HepG2 (cell line): ENCODE results near the gene SERINC2. TPM values are rescaled to one million over a fixed set of nuclear protein-coding genes. Genes with fewer than 3 reads are reported as not detected.

Experiments
- CENPT ChIP-seq: sonication (generic); formaldehyde crosslinking; IDR thresholded peaks from 2 replicates; pipeline ENCODE4 v1.8.0; 2022; ENCODE audit warnings: low read depth, mild to moderate bottlenecking, moderate library complexity, missing genetic modification reagents
- DBP ChIP-seq: sonication (generic); formaldehyde crosslinking; IDR thresholded peaks from 2 replicates; pipeline ENCODE4 v1.4.0; 2020; ENCODE audit warnings: missing genetic modification reagents; ENCODE audit errors: not compliant biosample characterization
- FOXM1 ChIP-seq: sonication (generic); formaldehyde crosslinking; IDR thresholded peaks from 2 replicates; pipeline ENCODE4 v1.5.0; 2020; ENCODE audit warnings: missing genetic modification reagents
- GMEB2 ChIP-seq: IDR thresholded peaks from 2 replicates; pipeline ENCODE4 v1.6.1; 2016; ENCODE audit warnings: missing biosample characterization, missing genetic modification reagents, low read depth
- HNRNPK ChIP-seq: fragments of 200-400 bp; formaldehyde crosslinking; IDR thresholded peaks from 2 replicates; pipeline ENCODE4 v1.6.1; 2018; ENCODE audit warnings: low read length, low read depth, moderate library complexity, mild to moderate bottlenecking; ENCODE audit not compliant: poor library complexity, severe bottlenecking
- HOXD1 ChIP-seq: sonication (generic); formaldehyde crosslinking; IDR thresholded peaks from 2 replicates; pipeline ENCODE4 v1.5.0; 2020; ENCODE audit warnings: missing genetic modification reagents
- MEIS1 ChIP-seq: sonication (generic); formaldehyde crosslinking; IDR thresholded peaks from 2 replicates; pipeline ENCODE4 v1.9.0; 2021; ENCODE audit warnings: mild to moderate bottlenecking, missing genetic modification reagents, moderate library complexity, borderline replicate concordance
- YEATS2 ChIP-seq: sonication (generic); formaldehyde crosslinking; IDR thresholded peaks from 2 replicates; pipeline ENCODE4 v1.4.0; 2020; ENCODE audit warnings: missing genetic modification reagents, borderline replicate concordance
- ZFP36 ChIP-seq: fragments of 150-350 bp; IDR thresholded peaks from 2 replicates; pipeline ENCODE4 v1.6.1; 2018; ENCODE audit warnings: borderline replicate concordance, low read length, low read depth; ENCODE audit not compliant: partially characterized antibody
- ZNF280D ChIP-seq: sonication (generic); formaldehyde crosslinking; IDR thresholded peaks from 2 replicates; pipeline ENCODE4 v1.5.1; 2020; ENCODE audit warnings: mild to moderate bottlenecking, missing genetic modification reagents
- ZNF3 ChIP-seq: IDR thresholded peaks from 2 replicates; pipeline ENCODE4 v1.7.0; 2017; ENCODE audit warnings: inconsistent platforms
- ZNF614 ChIP-seq: IDR thresholded peaks from 2 replicates; pipeline ENCODE4 v1.6.1; 2018; ENCODE audit warnings: missing biosample characterization, missing genetic modification reagents, inconsistent platforms, borderline replicate concordance
- ZNF670 ChIP-seq: sonication (generic); formaldehyde crosslinking; IDR thresholded peaks from 2 replicates; pipeline ENCODE4 v1.8.0; 2022; ENCODE audit warnings: mild to moderate bottlenecking, missing genetic modification reagents, borderline replicate concordance
- ZNF709 ChIP-seq: sonication (generic); formaldehyde crosslinking; IDR thresholded peaks from 2 replicates; pipeline ENCODE4 v1.5.0; 2020; ENCODE audit warnings: mild to moderate bottlenecking, missing genetic modification reagents
- polyA plus RNA-seq, 8 experiments: library from polyadenylated mRNA; depleted of rRNA in 3 of 8; stranded (reverse) in 7 of 8; unstranded in 1 of 8; fragments of >200 nt; fragmentation: Illumina TruSeq in 4 of 8; extraction: Trizol in 4 of 8; gene quantifications; 2 replicates each; pipeline versions ENCODE4 v1.2.1 to v1.2.3, GENCODE V29; 2011 to 2016; ENCODE audit warnings: low read depth in 4 of 8, missing spikeins in 1 of 8, mixed read lengths in 1 of 8; ENCODE audit not compliant: insufficient read depth in 1 of 8
- total RNA-seq, 5 experiments: library from RNA; depleted of rRNA; stranded (reverse); fragments of >200 nt; fragmentation: Illumina TruSeq; extraction: Trizol; gene quantifications; 2 replicates each; pipeline ENCODE4 v1.2.3, GENCODE V29; 2016; ENCODE audit warnings: low read depth in 1 of 5

Gene SERINC2
- total and polyA plus RNA-seq, 2 of the 13 experiments (the other 11 are each of a cell fraction or from before 2014, with no cell fraction given): 4.8 to 126 TPM

GRCh38 chr1:31373056-31373896 is 39.7 kb upstream of the SERINC2 start, which contains the start of gene FABP3 (continued):
- TF ChIP-seq ZNF3 (CRISPR knock-in tag) (no peak), ZNF614 (CRISPR knock-in tag) (no peak), MEIS1 (CRISPR knock-in tag) (no peak; the same call in 1 of the 2 replicates), FOXM1 (CRISPR knock-in tag) (no peak), ZNF670 (CRISPR knock-in tag) (no peak), ZNF709 (no peak), HOXD1 (CRISPR knock-in tag) (no peak), YEATS2 (CRISPR knock-in tag) (no peak), GMEB2 (no peak), CENPT (no peak), DBP (CRISPR knock-in tag) (no peak), ZNF280D (CRISPR knock-in tag) (no peak), ZFP36 (no peak), HNRNPK (peak; percentile 31)
